ENCODE results near the gene TET3.

GRCh38 chr2:74025971-74026612 lies 41.4 kb downstream of the TET3 start:
- TF ChIP-seq CTCF (IDR thresholded peaks at IDR 0.05) (no peak), POLR2A (IDR thresholded peaks at IDR 0.05) (no peak)

Measured in vagina (tissue), 2 donors.